Activated T-cell treated with anti-CD3 and anti-CD28 coated beads, Interleukin-2, amount 50 U/mL, for 1 hour (primary cell): ENCODE data around the gene SAT2.
"Not testable (repeated sequence)": the region's sequence is repeated elsewhere in the genome, so short reads cannot be mapped to it uniquely, and the experiment has no call there.

Source experiments
- DNase-seq: peaks from one replicate; pipeline ENCODE4 v3.0.0-alpha.2; 2020

Gene SAT2

DNA sequence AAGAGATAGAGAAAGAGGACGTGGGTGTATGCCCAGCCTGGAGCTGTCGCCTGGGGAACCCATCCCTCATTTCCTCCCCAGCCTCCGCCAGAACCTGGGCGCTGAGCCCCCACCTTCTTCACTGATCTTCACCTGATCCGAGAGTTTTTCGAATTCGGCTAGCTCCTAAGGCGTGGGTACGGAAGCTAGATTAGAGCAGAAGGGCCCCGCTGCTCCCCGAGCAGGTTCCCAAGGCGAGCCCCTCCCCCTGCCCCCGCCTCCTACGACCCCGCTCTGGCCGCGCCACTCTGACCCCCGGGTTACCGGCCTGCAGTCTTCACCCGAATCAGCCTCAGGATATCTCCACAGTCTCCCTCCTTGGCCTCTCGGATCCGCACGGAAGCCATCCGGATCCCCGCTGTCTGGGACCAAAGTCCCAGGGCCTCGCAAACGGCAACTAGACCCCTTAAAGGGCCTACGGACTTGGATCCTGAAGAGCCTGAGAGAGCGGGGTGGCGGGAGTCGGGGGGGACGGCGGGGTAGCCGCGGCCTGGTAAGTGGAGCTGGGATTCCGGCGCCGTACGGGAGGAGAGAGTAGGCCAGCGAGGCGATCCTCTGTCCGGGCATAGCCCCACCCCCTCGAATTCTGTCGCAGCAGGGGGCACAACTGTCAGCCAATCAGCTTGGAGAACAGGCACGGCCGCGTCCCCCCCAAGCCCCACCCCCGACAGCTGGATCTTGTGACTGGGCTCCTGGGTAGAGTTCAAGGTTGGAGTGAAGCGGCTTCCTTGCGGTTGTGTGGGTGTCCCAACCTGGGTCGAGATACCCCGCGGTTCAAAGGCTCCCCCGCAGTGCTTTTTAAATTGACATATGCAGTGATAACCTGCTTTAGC lies at the start of gene SAT2:
Gene SAT2 (minus strand): TSS at position 572 of the 872 bp plus-strand sequence. CDS start 186 bp downstream, at position 386.
- DNase-seq = peak; percentile 82

- no peak for DNase-seq
Measured at GRCh38 chr17:7676533-7676932, 48.9 kb upstream of the SAT2 start.

DNA sequence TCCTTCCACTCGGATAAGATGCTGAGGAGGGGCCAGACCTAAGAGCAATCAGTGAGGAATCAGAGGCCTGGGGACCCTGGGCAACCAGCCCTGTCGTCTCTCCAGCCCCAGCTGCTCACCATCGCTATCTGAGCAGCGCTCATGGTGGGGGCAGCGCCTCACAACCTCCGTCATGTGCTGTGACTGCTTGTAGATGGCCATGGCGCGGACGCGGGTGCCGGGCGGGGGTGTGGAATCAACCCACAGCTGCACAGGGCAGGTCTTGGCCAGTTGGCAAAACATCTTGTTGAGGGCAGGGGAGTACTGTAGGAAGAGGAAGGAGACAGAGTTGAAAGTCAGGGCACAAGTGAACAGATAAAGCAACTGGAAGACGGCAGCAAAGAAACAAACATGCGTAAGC lies 47.3 kb upstream of the SAT2 start:
- DNase-seq = no peak

- peak; percentile 38 for DNase-seq
Measured at GRCh38 chr17:7673239-7673638, 45.6 kb upstream of the SAT2 start.

DNA sequence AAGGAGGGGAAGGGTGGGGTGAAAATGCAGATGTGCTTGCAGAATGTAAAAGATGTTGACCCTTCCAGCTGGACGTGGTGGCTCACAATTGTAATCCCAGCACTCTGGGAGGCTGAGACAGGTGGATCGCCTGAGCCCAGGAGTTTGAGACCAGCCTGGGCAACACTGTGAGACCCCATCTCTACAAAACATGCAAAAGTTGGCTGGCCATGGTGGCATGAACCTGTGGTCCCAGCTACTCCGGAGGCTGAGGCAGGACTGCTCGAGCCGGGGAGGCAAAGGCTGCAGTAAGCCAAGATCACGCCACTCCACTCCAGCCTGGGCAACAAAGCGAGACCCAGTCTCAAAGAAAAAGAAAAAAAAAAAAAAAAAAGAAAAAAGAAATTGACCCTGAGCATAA lies 40.9 kb upstream of the SAT2 start:
- DNase-seq = no peak

- no peak for DNase-seq
Measured at GRCh38 chr17:7667656-7668406, 40.2 kb upstream of the SAT2 start.

DNA sequence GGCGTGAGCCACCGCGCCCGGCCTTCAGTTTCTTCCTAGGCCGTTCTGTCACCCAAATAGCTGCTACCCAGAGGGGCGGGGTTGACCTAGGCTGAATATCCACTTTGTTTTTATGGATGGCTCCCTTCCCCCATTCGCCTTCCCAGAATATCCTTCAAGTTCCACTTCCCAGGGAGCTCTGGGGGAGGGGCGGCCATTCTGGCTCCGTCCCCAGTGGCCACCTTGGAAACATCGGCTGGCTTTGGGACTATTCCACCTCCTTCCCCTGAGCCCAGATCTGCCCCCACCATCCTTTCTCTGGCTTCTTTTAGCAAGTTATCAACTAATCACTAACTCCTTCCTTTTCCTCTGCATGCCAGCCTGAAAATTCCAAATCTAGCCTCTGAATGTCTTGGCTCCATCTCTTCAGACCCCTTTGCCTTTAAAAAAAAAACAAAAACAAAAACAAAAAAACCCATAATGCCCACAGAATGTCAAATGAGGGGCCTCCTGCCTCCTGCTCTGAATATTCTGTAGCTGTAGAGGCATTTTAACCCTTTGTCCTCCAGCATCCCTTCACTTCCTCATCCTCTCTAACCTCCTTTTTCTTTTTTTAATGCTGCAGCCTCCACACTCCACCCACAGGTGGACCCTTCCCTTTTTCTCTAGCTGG lies 29.5 kb upstream of the SAT2 start:
- no peak for DNase-seq

DNA sequence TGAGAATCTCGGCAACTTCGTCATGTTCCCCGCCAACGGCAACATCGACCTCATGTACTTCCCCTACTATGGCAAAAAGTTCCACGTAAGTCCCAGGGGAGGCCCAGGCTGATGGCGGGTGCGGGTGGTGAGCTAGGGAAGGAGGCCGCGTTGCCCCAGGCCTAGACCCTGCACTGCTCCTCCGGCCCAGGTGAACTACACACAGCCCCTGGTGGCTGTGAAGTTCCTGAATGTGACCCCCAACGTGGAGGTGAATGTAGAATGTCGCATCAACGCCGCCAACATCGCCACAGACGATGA lies 27.9 kb upstream of the SAT2 start:
- no peak for DNase-seq

- no peak for DNase-seq
Measured at GRCh38 chr17:7654832-7655540, 27.4 kb upstream of the SAT2 start.

DNA sequence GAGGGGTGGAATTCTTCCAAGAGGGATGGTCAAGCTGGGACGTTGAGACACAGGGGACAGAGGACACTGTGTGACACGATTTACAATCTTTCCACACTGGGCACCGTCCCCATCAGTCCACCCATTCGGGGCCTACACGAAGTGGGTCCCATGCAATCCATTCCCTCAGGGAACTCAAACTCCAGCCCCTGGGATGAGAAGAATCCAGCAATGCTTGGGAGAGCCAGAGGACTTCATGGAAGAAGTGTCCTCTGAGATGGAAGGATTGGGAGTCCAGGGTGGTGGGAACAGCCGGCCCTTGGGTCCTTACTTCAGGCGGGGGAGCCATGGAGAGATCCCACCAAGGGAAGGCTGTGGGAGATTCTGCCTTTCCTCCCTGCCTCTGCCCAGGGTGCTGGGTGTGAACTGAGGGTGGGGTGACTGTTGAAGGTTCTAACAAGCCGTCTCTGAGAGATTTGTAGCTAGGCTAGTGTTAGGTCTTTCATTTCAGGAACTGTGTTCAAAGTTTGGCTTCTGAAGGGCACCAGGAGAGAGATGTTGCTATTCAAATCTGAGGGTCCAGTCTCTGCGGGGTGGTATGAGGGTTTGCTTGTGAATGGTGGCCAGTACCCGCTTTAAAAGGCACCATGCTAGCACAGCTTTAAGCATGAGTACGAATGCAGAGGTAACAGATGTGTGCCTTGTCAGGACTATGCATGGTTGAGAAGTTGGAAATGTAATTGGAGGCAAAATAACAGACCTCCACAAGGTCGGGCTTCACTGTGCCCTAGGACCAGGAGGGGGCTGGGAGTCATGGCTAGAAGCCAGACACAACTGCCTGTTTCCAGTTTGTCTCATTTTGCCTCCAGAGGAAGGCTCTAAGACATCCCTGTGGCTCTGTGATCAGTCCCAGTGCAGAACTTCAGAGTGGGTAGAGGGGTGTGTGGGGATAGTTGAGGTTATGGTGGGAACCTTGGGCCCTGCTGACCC lies 25.1 kb upstream of the SAT2 start:
- no peak for DNase-seq

DNA sequence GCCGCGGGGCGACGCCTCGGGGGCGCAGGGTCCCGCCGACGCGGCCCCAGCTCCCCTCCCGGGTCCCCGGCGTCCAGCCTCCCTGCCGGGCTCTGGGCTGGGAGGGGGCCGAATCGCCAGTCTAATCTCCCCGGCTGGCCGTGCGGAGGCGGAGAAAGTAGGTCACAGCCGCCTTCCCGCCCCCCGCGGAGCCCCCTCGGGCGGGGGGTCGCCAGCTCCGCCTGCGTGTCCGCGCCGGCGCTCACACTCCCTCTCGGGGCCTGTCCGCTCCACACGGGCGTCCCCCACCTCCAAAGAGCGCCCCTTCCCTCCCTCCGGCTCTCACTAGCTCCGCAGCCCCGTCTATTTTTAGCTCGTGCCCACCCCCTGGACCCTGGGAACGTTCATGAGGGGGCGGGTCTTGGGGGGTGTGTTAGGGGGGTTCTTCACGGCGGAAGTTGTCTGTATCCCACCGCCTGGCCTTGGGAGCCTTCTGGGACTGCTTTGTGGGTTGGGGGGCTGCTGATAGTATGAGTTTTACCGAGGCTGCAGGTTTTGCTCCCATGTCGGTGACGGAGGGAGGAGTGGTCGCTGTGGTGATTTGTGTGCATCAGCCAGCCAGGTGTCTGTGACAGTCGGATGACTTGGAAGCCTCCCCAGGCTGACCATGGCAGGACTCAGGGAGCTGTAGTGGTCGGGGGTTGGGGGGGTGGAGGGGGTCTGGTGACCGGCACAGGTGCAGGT lies 24.2 kb upstream of the SAT2 start:
- peak; percentile 31 for DNase-seq

GRCh38 chr17:7651097-7651664 lies 23.6 kb upstream of the SAT2 start:
- no peak for DNase-seq

DNA sequence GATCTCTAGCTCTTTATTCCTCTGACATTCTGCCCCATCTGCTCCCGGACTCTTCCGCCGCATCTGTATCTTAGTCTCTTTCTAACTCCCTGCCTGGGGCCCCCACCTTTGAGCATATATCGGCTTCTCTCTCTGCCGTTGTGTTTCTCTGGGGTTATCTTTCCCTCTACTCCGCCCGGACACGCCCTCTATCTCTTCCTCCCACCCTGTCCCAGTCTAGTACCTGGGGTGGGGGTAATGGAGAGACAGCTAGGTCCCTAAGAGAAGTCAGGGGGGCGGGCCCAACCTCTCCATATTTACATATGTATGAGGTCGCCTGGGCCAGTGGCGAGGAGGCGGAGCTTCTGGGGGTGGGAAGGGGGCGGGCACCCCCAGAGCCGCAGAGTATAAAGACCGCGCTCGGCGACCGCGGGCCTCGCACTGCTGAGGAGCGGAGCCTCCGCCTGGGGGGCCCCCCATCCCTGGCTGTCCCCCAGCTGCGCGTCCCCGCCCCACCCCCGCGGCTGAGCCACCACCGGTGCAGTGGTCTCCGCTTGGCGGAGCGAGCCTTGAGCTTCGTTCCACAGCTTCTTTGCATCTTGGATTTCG lies 23.0 kb upstream of the SAT2 start, which contains the start of gene ATP1B2:
Gene ATP1B2 (plus strand): TSS at position 418 of the 588 bp plus-strand sequence. CDS start 593 bp downstream, outside the sequence.
- DNase-seq = peak; percentile 80

- DNase-seq = no peak
Measured at GRCh38 chr17:7647018-7647417, 19.4 kb upstream of the SAT2 start.

- DNase-seq = no peak
Measured at GRCh38 chr17:7646457-7646856, 18.8 kb upstream of the SAT2 start.

GRCh38 chr17:7644775-7645174 lies 17.2 kb upstream of the SAT2 start:
- DNase-seq = no peak

DNA sequence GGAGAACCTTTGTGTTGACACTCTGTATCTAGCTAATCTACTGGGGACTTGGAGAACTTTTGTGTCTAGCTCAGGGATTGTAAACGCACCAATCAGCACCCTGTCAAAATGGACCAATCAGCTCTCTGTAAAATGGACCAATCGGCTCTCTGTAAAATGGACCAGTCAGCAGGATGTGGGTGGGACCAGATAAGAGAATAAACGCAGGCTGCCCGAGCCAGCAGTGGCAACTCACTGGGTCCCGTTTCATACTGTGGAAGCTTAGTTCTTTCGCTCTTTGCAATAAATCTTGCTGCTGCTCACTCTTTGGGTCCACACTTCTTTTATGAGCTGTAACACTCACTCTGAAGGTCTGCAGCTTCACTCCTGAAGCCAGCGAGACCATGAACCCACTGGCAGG lies 14.0 kb upstream of the SAT2 start:
- not testable (repeated sequence) for DNase-seq

- DNase-seq = no peak
Measured at GRCh38 chr17:7640783-7641182, 13.2 kb upstream of the SAT2 start.

DNA sequence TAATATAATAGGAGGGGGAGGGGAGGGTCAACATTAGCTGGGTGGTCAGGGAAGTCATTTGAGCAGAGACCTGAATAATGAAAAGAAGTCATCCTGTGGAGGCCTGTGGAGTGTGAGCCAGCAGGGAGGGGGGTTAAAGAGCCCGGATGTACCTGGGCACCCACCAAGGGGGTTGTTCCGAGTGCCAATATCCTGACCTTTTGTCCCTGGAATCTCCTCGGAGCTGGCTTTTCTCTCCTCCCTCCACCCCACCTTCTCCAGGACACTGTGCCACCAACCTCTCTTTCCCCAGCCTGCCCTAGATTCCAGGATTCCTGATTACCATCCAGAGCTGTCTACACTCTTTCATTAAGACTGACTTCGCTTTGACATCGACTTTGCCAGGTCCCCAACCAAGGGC lies 8.5 kb upstream of the SAT2 start:
- no peak for DNase-seq

DNA sequence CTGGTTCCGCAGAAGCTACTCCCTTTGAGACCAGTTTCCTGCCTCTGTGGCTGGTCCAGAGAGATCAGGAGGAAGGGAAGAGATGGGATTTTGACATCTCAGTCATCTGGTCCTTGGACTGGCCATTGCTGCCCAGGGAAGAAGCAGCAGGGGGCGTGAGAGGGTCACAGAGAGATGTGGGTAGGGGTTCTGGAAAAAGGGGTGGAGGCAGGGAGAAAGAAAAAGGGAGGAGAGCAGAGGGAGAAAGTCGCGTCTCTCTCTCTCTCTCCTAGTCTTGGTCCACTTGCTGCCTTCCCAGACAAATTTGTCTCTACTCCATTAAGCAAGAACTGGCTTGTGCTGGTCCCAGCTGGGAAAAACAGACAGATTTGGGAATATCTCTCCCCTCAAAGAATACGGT lies 6.8 kb upstream of the SAT2 start:
- no peak for DNase-seq
